Activated CD4-positive, alpha-beta T cell treated with anti-CD3 and anti-CD28 coated beads for 48 hours (primary cell): Measurements from ENCODE around the gene PDGFA.
"Not testable (repeated sequence)": the region's sequence is repeated elsewhere in the genome, so short reads cannot be mapped to it uniquely, and the experiment has no call there.

Experiments
- DNase-seq: peaks from one replicate; pipeline ENCODE4 v3.0.0-alpha.2; 2020

The PDGFA gene

GRCh38 chr7:551615-551970 is 31.9 kb upstream of the PDGFA start:
- DNase-seq: not testable (repeated sequence)

GRCh38 chr7:550881-551614 is 31.4 kb upstream of the PDGFA start:
- no peak for DNase-seq

- DNase-seq: no peak
Measured at GRCh38 chr7:549891-550625, 30.4 kb upstream of the PDGFA start.

GRCh38 chr7:549066-549890 is 29.6 kb upstream of the PDGFA start:
- no peak for DNase-seq

- DNase-seq: no peak
Measured at GRCh38 chr7:548401-548800, 28.8 kb upstream of the PDGFA start.

GRCh38 chr7:545470-545869 is 25.8 kb upstream of the PDGFA start:
- DNase-seq: no peak

- no peak for DNase-seq
Measured at GRCh38 chr7:544338-545221, 24.9 kb upstream of the PDGFA start.

GRCh38 chr7:543501-544337 is 24.1 kb upstream of the PDGFA start:
- no peak for DNase-seq

GRCh38 chr7:542713-543500 is 23.3 kb upstream of the PDGFA start:
- DNase-seq: peak; percentile 23

GRCh38 chr7:542131-542712 is 22.6 kb upstream of the PDGFA start:
- no peak for DNase-seq

- no peak for DNase-seq
Measured at GRCh38 chr7:541661-542060, 22.0 kb upstream of the PDGFA start.

GRCh38 chr7:540997-541396 is 21.4 kb upstream of the PDGFA start:
- DNase-seq: no peak

GRCh38 chr7:540579-540978 is 20.9 kb upstream of the PDGFA start:
- DNase-seq: no peak

GRCh38 chr7:539731-540411 is 20.2 kb upstream of the PDGFA start:
- DNase-seq: no peak

GRCh38 chr7:538764-539685 is 19.4 kb upstream of the PDGFA start:
- DNase-seq: no peak

- no peak for DNase-seq
Measured at GRCh38 chr7:537911-538634, 18.4 kb upstream of the PDGFA start.

- DNase-seq: no peak
Measured at GRCh38 chr7:536231-536630, 16.6 kb upstream of the PDGFA start.

GRCh38 chr7:534959-535358 is 15.3 kb upstream of the PDGFA start:
- DNase-seq: no peak
